GM10248 (cell line): ENCODE measurements around the gene PDE4D.

Experiments
- CTCF ChIA-PET: fragments of 300-600 bp; sonication (Branson Sonifier 250); formaldehyde crosslinking; extraction: SDS; loops from one replicate; lab custom pipeline; 2021; ENCODE audit warnings: antibody characterized with exemption; lab: Yijun Ruan, JAX
- POLR2A ChIA-PET: fragments of 350-650 bp; sonication (Branson Sonifier 250); formaldehyde crosslinking; extraction: SDS; loops from one replicate; lab custom pipeline; 2020; ENCODE audit warnings: antibody characterized with exemption; lab: Yijun Ruan, JAX
- DNase-seq: peaks from one replicate; pipeline ENCODE4 v3.0.0; 2012; ENCODE audit errors: extremely low spot score
- TF ChIP-seq, protein P1 (sequence below): IDR thresholded peaks from 2 replicates; pipeline ENCODE4 v1.5.1; 2012; ENCODE audit warnings: mild to moderate bottlenecking, low read depth; ENCODE audit errors: extremely low read depth, missing control alignments, control extremely low read depth

The PDE4D gene

GRCh38 chr5:59620535-59621212, 272.9 kb downstream of the PDE4D start:
- CTCF ChIA-PET = interaction anchor here (0.9 to 1.3 kb wide), 3 partner anchors 11 to 240 kb away, joined by 3 to 4 read pairs (median 3); no protein-coding TSS in a partner anchor
- TF ChIP-seq, protein P1, sequence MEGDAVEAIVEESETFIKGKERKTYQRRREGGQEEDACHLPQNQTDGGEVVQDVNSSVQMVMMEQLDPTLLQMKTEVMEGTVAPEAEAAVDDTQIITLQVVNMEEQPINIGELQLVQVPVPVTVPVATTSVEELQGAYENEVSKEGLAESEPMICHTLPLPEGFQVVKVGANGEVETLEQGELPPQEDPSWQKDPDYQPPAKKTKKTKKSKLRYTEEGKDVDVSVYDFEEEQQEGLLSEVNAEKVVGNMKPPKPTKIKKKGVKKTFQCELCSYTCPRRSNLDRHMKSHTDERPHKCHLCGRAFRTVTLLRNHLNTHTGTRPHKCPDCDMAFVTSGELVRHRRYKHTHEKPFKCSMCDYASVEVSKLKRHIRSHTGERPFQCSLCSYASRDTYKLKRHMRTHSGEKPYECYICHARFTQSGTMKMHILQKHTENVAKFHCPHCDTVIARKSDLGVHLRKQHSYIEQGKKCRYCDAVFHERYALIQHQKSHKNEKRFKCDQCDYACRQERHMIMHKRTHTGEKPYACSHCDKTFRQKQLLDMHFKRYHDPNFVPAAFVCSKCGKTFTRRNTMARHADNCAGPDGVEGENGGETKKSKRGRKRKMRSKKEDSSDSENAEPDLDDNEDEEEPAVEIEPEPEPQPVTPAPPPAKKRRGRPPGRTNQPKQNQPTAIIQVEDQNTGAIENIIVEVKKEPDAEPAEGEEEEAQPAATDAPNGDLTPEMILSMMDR = no peak
- DNase-seq = no peak
- POLR2A ChIA-PET = no interaction called here

GRCh38 chr5:59618644-59619043, 274.9 kb downstream of the PDE4D start:
- no peak for DNase-seq
- ChIA-PET CTCF (interaction anchor here (2.2 kb wide), 1 partner anchor 9 kb away, joined by 7 read pairs; no protein-coding TSS in a partner anchor), POLR2A (no interaction called here)
- TF ChIP-seq, protein P1 = no peak

DNA sequence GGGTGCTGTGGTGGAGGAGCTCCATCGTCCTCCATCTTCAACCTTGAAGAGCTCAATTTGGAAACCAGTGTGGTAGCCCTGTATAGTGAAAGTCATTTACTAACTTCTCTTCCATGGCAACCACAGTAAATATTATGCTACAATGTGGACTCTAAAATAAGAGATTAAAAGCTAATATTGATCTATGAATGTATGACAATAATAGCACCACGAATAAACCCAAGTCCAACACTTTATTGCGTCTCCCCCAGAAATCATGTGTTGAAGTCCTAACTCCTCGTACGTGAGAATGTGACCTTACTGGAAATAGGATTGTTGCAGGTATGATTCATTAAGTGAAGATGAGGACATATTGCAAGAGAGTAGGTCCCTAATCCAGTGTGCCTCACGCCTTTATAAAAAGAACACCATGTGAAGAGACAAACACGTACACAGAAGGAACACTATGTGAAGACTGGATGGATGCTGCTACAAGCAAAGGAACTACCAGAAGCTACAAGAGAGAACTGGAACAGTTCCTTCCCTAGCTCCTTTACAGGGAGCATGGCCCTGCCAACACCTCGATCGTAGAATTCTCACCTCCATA, 276.2 kb downstream of the PDE4D start:
- CTCF ChIA-PET = interaction anchor here (1.5 kb wide), 2 partner anchors 23 to 44 kb away, joined by 3 to 4 read pairs; no protein-coding TSS in a partner anchor
- TF ChIP-seq, protein P1 = no peak

GRCh38 chr5:59616413-59616812, 277.1 kb downstream of the PDE4D start:
- TF ChIP-seq, protein P1 = no peak
- DNase-seq = no peak
- ChIA-PET CTCF (interaction anchor here (1.5 to 2.3 kb wide), 3 partner anchors 16 to 45 kb away, joined by 3 to 8 read pairs (median 4); no protein-coding TSS in a partner anchor), POLR2A (no interaction called here)

More for the DNA sequence above, 276.2 kb downstream of the PDE4D start:
- POLR2A ChIA-PET = no interaction called here
- DNase-seq = no peak

- DNase-seq = no peak
- TF ChIP-seq, protein P1 = no peak
- ChIA-PET CTCF (interaction anchor here (0.6 to 2.3 kb wide), 2 partner anchors 12 to 17 kb away, joined by 3 to 8 read pairs; no protein-coding TSS in a partner anchor), POLR2A (no interaction called here)
Observed at GRCh38 chr5:59615272-59615671, 278.3 kb downstream of the PDE4D start.

GRCh38 chr5:59609501-59610265, 283.8 kb downstream of the PDE4D start:
- TF ChIP-seq, protein P1 = no peak
- ChIA-PET CTCF (interaction anchor here (1.1 to 3.2 kb wide), 12 partner anchors 9 to 114 kb away, joined by 3 to 9 read pairs (median 4); no protein-coding TSS in a partner anchor), POLR2A (no interaction called here)
- no peak for DNase-seq
